Measurements from ENCODE around the gene OR6N1.

OR6N1 gene

DNA sequence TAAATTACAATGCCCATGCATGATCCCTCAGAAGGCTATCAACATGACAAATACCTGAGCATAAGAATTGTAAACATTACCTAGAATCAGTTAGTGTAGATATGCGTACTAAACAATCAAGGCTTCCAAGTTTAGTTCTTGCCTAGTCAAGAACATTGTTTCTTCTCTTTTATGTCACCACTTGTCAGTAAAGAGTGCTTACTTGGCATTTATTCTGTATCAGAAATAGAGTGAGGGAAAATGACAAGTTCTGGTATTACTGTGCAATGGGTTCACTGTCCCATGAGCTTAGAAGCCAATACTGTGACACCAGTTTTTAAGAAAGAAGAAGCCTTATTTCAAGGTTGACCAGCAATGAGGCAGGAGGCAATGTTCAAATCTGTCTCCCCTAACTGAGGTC is 31.7 kb upstream of the OR6N1 start:
- H3K9ac ChIP-seq (ENCODE audit: low read length): no peak overlapping the region
- no peaks in the 10 kb centered on the region for H3F3A ChIP-seq (ENCODE audit: insufficient read depth, low read length)
- no peaks in the 10 kb centered on the region for H3K27me3 ChIP-seq (replicated peaks; ENCODE audit: insufficient read depth, low read length)
- H3K79me2 ChIP-seq (ENCODE audit: low read length): no peaks in the 10 kb centered on the region
- H3K36me3 ChIP-seq (replicated peaks; ENCODE audit: insufficient read depth, low read length): no peaks in the 10 kb centered on the region
- H3K9me2 ChIP-seq (replicated peaks; ENCODE audit: insufficient read depth, low read length): no peaks in the 10 kb centered on the region
- DNase-seq: no peak
- H2AFZ ChIP-seq (ENCODE audit: low read length): no peak overlapping the region
- no peak overlapping the region for H3K4me3 ChIP-seq (ENCODE audit: low read length)
- no peak overlapping the region for H3K27ac ChIP-seq (ENCODE audit: low read length)
- H3K4me2 ChIP-seq (ENCODE audit: low read depth, low read length): no peak overlapping the region
- TF ChIP-seq, protein P1, sequence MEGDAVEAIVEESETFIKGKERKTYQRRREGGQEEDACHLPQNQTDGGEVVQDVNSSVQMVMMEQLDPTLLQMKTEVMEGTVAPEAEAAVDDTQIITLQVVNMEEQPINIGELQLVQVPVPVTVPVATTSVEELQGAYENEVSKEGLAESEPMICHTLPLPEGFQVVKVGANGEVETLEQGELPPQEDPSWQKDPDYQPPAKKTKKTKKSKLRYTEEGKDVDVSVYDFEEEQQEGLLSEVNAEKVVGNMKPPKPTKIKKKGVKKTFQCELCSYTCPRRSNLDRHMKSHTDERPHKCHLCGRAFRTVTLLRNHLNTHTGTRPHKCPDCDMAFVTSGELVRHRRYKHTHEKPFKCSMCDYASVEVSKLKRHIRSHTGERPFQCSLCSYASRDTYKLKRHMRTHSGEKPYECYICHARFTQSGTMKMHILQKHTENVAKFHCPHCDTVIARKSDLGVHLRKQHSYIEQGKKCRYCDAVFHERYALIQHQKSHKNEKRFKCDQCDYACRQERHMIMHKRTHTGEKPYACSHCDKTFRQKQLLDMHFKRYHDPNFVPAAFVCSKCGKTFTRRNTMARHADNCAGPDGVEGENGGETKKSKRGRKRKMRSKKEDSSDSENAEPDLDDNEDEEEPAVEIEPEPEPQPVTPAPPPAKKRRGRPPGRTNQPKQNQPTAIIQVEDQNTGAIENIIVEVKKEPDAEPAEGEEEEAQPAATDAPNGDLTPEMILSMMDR (IDR thresholded peaks at IDR 0.05; ENCODE audit: low read length): no peak
- no peaks in the 10 kb centered on the region for H3K4me1 ChIP-seq (ENCODE audit: low read length)
- no peaks in the 10 kb centered on the region for H4K20me1 ChIP-seq (ENCODE audit: insufficient read depth, low read length)
- H3K9me3 ChIP-seq (replicated peaks; ENCODE audit: insufficient read depth, low read length): no peaks in the 10 kb centered on the region

DNA sequence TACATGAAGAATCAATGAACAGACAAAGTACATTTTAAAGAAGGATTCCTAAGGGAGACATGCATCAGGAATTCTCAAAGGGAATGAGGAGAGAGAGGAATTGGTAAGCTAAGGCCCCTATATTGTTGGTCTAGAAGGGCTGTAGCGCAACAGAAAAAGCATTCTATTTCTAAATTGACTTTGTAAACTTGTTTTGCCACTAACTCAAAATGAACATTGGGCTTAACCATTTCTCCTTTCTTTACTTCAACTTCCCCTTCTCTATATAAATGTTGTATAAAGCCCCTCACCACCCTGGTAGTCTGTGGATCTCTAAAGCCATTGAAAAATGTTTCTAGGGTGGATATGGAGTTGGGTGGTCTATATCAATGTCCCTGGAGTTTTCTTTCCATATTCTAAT is 29.4 kb upstream of the OR6N1 start:
- H3K4me1 ChIP-seq (ENCODE audit: low read length): no peaks in the 10 kb centered on the region
- no peak overlapping the region for H3K9ac ChIP-seq (ENCODE audit: low read length)
- no peaks in the 10 kb centered on the region for H3K27me3 ChIP-seq (replicated peaks; ENCODE audit: insufficient read depth, low read length)
- H3K27ac ChIP-seq (ENCODE audit: low read length): no peak overlapping the region
- no peaks in the 10 kb centered on the region for H3K36me3 ChIP-seq (replicated peaks; ENCODE audit: insufficient read depth, low read length)
- no peak overlapping the region for H3K4me2 ChIP-seq (ENCODE audit: low read depth, low read length)
- no peaks in the 10 kb centered on the region for H4K20me1 ChIP-seq (ENCODE audit: insufficient read depth, low read length)
- H3K9me2 ChIP-seq (replicated peaks; ENCODE audit: insufficient read depth, low read length): no peaks in the 10 kb centered on the region
- TF ChIP-seq EZH2 (optimal IDR thresholded peaks at IDR 0.05; ENCODE audit: low read depth, low read length): no peak
- TF ChIP-seq, protein P1 (IDR thresholded peaks at IDR 0.05; ENCODE audit: low read length): no peak
- TF ChIP-seq EZH2phosphoT487 (IDR thresholded peaks at IDR 0.05; ENCODE audit: low read length): no peak
- no peaks in the 10 kb centered on the region for H3K9me3 ChIP-seq (replicated peaks; ENCODE audit: insufficient read depth, low read length)
- no peak overlapping the region for H3K4me3 ChIP-seq (ENCODE audit: low read length)
- no peaks in the 10 kb centered on the region for H3K79me2 ChIP-seq (ENCODE audit: low read length)
- no peaks in the 10 kb centered on the region for H3F3A ChIP-seq (ENCODE audit: insufficient read depth, low read length)
- H2AFZ ChIP-seq (ENCODE audit: low read length): no peak overlapping the region
- DNase-seq: no peak

DNA sequence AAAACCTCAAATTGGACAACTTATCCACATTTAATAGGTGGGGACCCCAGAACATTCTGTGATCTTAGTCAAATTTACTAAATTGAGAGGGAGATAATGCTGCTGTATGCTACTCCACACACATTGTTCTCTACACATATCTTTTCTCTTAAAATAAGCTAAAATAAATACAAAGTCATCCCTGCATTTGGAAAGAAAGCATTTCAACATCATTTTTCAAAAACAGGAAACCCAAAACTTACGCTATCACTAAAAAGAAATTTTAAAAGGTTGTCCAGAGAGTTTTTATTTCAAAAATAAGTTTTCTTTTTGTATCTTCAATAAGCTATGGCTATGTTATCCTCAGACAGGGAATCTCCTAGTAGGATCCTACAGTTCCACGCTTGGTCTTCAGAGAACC is 28.5 kb upstream of the OR6N1 start:
- Histone ChIP-seq H2AFZ (ENCODE audit: low read length) (no peak overlapping the region), H3K9me2 (replicated peaks; ENCODE audit: insufficient read depth, low read length) (no peaks in the 10 kb centered on the region), H3K27ac (ENCODE audit: low read length) (no peak overlapping the region), H3K9ac (ENCODE audit: low read length) (no peak overlapping the region), H3K4me1 (ENCODE audit: low read length) (no peaks in the 10 kb centered on the region), H3F3A (ENCODE audit: insufficient read depth, low read length) (no peaks in the 10 kb centered on the region), H3K27me3 (replicated peaks; ENCODE audit: insufficient read depth, low read length) (no peaks in the 10 kb centered on the region), H4K20me1 (ENCODE audit: insufficient read depth, low read length) (no peaks in the 10 kb centered on the region), H3K4me3 (ENCODE audit: low read length) (no peak overlapping the region), H3K9me3 (replicated peaks; ENCODE audit: insufficient read depth, low read length) (no peaks in the 10 kb centered on the region), H3K4me2 (ENCODE audit: low read depth, low read length) (no peak overlapping the region), H3K36me3 (replicated peaks; ENCODE audit: insufficient read depth, low read length) (no peaks in the 10 kb centered on the region), H3K79me2 (ENCODE audit: low read length) (no peaks in the 10 kb centered on the region)
- TF ChIP-seq EZH2 (optimal IDR thresholded peaks at IDR 0.05; ENCODE audit: low read depth, low read length) (no peak), EZH2phosphoT487 (IDR thresholded peaks at IDR 0.05; ENCODE audit: low read length) (no peak)
- DNase-seq: no peak

DNA sequence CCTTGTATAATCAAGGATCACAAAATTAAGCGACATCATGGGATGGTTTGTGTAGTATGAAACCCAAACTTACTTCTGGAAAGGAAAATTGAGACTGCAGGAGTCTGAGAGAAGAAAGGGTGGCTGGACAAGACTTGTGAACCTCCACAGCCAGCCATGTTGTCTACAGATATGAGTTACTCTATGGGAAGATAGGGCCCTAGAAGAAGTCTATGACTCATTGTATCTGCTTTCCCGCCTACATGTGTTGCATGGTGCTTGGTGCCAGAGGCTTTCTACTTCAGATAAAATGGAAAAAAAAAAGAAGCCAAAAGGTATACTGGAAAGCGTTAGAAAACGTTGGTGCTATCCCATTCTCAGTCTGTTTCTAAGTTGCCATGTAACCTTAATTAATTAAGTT is 27.7 kb upstream of the OR6N1 start:
- H3K27me3 ChIP-seq (replicated peaks; ENCODE audit: insufficient read depth, low read length): no peaks in the 10 kb centered on the region
- no peaks in the 10 kb centered on the region for H3K36me3 ChIP-seq (replicated peaks; ENCODE audit: insufficient read depth, low read length)
- H3K4me1 ChIP-seq (ENCODE audit: low read length): no peaks in the 10 kb centered on the region
- no peak overlapping the region for H3K9ac ChIP-seq (ENCODE audit: low read length)
- no peak overlapping the region for H2AFZ ChIP-seq (ENCODE audit: low read length)
- H3K4me2 ChIP-seq (ENCODE audit: low read depth, low read length): no peak overlapping the region
- H4K20me1 ChIP-seq (ENCODE audit: insufficient read depth, low read length): no peaks in the 10 kb centered on the region
- TF ChIP-seq, protein P1 (IDR thresholded peaks at IDR 0.05; ENCODE audit: low read length): no peak
- TF ChIP-seq EZH2phosphoT487 (IDR thresholded peaks at IDR 0.05; ENCODE audit: low read length) (no peak), EZH2 (optimal IDR thresholded peaks at IDR 0.05; ENCODE audit: low read depth, low read length) (no peak)
- no peak for DNase-seq
- no peak overlapping the region for H3K4me3 ChIP-seq (ENCODE audit: low read length)
- H3K27ac ChIP-seq (ENCODE audit: low read length): no peak overlapping the region
- H3K79me2 ChIP-seq (ENCODE audit: low read length): no peaks in the 10 kb centered on the region
- no peaks in the 10 kb centered on the region for H3F3A ChIP-seq (ENCODE audit: insufficient read depth, low read length)
- no peaks in the 10 kb centered on the region for H3K9me2 ChIP-seq (replicated peaks; ENCODE audit: insufficient read depth, low read length)
- no peaks in the 10 kb centered on the region for H3K9me3 ChIP-seq (replicated peaks; ENCODE audit: insufficient read depth, low read length)

Measured in MM.1S (cell line).